RWPE1 (cell line): ENCODE measurements around the gene PDE4B.

Experiments
- CTCF ChIA-PET: fragments of 350-600 bp; sonication (Branson Sonifier 250); formaldehyde crosslinking; extraction: SDS; loops from one replicate; lab custom pipeline; 2021; lab: Yijun Ruan, JAX
- POLR2A ChIA-PET: fragments of 400-600 bp; formaldehyde crosslinking; extraction: SDS; loops from one replicate; lab custom pipeline; 2020; ENCODE audit warnings: antibody characterized with exemption; ENCODE audit not compliant: low non-redundant PET; lab: Yijun Ruan, JAX
- DNase-seq: peaks from one replicate; pipeline ENCODE4 v3.0.0; 2012; ENCODE audit warnings: low spot score
- H3K27ac ChIP-seq: fragments of 450-650 bp; 2 replicates; pipeline ENCODE4 v1.5.1; 2017
- TF ChIP-seq, protein P1 (sequence below): fragments of 450-650 bp; conservative IDR thresholded peaks from 2 replicates; pipeline ENCODE4 v1.5.1; 2017; ENCODE audit warnings: low read depth, mild to moderate bottlenecking

The PDE4B gene

GRCh38 chr1:66251546-66251945 lies 458.9 kb downstream of the PDE4B start:
- no peak overlapping the region for H3K27ac ChIP-seq
- POLR2A ChIA-PET: no interaction called here
- no peak for DNase-seq
- TF ChIP-seq, protein P1, sequence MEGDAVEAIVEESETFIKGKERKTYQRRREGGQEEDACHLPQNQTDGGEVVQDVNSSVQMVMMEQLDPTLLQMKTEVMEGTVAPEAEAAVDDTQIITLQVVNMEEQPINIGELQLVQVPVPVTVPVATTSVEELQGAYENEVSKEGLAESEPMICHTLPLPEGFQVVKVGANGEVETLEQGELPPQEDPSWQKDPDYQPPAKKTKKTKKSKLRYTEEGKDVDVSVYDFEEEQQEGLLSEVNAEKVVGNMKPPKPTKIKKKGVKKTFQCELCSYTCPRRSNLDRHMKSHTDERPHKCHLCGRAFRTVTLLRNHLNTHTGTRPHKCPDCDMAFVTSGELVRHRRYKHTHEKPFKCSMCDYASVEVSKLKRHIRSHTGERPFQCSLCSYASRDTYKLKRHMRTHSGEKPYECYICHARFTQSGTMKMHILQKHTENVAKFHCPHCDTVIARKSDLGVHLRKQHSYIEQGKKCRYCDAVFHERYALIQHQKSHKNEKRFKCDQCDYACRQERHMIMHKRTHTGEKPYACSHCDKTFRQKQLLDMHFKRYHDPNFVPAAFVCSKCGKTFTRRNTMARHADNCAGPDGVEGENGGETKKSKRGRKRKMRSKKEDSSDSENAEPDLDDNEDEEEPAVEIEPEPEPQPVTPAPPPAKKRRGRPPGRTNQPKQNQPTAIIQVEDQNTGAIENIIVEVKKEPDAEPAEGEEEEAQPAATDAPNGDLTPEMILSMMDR: no peak
- CTCF ChIA-PET: interaction anchor here (1.2 to 2.2 kb wide), 5 partner anchors 9 to 252 kb away, joined by 4 to 17 read pairs (median 7); no protein-coding TSS in a partner anchor

DNA sequence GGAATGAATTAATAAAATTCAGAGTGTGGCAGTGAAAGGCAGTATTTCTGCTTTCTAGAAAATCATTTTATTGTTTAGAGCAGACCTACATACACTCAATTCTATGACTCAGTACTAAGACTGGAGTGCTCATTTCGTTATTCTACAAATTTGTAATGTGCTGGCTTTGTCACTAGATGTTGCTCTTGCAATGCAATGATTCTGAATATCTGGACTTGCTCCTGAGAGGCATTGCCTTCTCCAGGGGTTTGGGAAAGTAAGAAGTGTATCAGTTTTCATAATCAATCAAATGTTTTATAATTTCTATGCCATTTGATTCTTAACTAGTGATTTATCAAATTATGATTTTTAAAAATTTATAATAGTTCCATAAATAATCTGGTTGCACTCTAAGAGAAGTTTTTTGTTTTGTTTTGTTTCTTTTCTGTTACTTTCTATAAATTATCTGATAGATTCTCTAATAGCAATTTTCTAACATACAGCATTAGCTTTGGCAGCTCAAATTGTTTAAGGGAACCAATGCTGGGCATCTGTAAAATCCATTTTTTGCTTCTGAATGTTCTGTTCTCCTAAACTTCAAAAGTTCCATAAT lies 460.7 kb downstream of the PDE4B start:
- ChIA-PET POLR2A (no interaction called here), CTCF (interaction anchor here (0.7 to 1.7 kb wide), 4 partner anchors 9 to 201 kb away, joined by 3 to 6 read pairs (median 4); no protein-coding TSS in a partner anchor)
- no peak overlapping the region for H3K27ac ChIP-seq
- TF ChIP-seq, protein P1: peak; percentile 85
- peak; percentile 79 for DNase-seq

GRCh38 chr1:66254785-66255184 lies 462.1 kb downstream of the PDE4B start:
- CTCF ChIA-PET: interaction anchor here (1.7 kb wide), 1 partner anchor 192 kb away, joined by 6 read pairs; no protein-coding TSS in a partner anchor
- no peak for DNase-seq
- POLR2A ChIA-PET: no interaction called here
- TF ChIP-seq, protein P1: no peak
- no peak overlapping the region for H3K27ac ChIP-seq

DNA sequence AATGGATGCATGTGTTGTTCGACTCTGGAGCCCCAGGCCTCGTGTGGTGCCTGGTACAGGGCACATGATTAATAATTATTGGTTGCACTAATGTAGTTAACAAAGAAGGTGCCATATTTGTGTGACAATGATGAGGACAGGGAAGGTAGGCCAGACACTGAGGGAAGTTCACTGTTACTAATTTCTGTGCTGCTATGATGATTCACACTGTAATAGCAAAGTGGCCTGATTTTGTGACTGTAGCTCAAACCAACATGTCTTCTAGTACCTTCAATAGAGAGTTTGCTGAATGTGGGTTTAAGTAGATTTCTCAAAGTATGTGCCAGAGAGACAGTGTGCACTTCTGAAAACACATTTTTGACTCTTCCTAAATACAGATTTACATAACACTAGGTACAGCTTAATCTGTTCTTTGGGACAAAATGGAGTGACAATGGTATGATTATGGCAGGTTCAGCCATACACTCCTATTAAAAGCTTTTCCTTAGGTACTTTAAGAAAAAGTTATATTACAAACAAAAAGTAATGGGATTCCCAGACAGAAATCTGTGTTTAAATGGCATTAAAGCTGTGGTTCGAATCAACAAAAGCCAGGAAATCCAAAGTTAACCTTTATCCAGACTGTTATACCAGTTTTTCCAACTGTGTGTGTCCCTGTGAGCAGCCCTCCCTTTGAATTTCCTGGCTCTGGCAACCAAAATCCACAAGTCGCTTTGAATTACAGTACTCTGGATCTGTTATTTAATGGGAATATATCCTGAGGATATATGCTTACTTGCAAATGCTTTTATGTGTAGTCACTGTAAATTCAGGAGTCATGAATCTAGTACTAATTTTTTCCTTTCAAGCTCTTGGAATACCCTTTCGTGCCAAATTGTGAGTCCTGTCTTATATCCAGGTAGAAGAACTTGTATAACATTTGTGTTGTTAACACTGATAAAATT lies 464.2 kb downstream of the PDE4B start:
- no peak for DNase-seq
- CTCF ChIA-PET: interaction anchor here (0.6 to 2.1 kb wide), 3 partner anchors 189 to 1154 kb away, joined by 3 to 8 read pairs (median 3); no protein-coding TSS in a partner anchor
- TF ChIP-seq, protein P1: no peak
- H3K27ac ChIP-seq: no peak overlapping the region
- POLR2A ChIA-PET: no interaction called here

- TF ChIP-seq, protein P1: no peak
- CTCF ChIA-PET: interaction anchor here (1.1 to 2.1 kb wide), 2 partner anchors 188 to 506 kb away, joined by 3 to 8 read pairs; no protein-coding TSS in a partner anchor
- H3K27ac ChIP-seq: no peak overlapping the region
- POLR2A ChIA-PET: no interaction called here
- DNase-seq: no peak
Measured at GRCh38 chr1:66258404-66259105, 465.9 kb downstream of the PDE4B start.

DNA sequence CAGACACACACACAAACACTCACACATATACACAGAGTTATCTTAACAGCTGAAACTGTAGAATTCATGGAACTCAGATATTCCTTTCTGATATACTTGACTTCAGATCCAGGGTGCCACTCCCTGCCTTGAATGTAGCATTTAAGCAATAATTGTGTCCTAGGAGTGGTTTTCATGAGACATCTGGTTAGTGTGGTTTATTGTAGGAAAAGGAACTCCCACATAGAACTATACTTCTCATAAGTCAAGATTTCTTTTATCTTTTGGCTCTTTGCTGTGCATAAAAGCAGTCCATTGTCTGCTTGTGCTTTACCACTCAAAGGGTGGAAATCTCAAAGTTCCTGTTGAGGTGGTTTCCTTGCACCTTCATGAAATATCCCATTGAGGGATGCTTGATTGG lies 468.7 kb downstream of the PDE4B start:
- TF ChIP-seq, protein P1: no peak
- no peak for DNase-seq
- POLR2A ChIA-PET: no interaction called here
- H3K27ac ChIP-seq: no peak overlapping the region
- CTCF ChIA-PET: interaction anchor here (0.8 kb wide), 1 partner anchor 185 kb away, joined by 3 read pairs; no protein-coding TSS in a partner anchor
